ENCODE data around the gene ABCF1. TPM values are rescaled to one million over a fixed set of nuclear protein-coding genes. Genes with fewer than 3 reads are reported as not detected.

Gene ABCF1
- total and polyA plus RNA-seq, 9 of the 15 experiments (the other 6 are each of a cell fraction or from before 2014, with no cell fraction given), result 41.6 to 193 (median 102) TPM

DNA sequence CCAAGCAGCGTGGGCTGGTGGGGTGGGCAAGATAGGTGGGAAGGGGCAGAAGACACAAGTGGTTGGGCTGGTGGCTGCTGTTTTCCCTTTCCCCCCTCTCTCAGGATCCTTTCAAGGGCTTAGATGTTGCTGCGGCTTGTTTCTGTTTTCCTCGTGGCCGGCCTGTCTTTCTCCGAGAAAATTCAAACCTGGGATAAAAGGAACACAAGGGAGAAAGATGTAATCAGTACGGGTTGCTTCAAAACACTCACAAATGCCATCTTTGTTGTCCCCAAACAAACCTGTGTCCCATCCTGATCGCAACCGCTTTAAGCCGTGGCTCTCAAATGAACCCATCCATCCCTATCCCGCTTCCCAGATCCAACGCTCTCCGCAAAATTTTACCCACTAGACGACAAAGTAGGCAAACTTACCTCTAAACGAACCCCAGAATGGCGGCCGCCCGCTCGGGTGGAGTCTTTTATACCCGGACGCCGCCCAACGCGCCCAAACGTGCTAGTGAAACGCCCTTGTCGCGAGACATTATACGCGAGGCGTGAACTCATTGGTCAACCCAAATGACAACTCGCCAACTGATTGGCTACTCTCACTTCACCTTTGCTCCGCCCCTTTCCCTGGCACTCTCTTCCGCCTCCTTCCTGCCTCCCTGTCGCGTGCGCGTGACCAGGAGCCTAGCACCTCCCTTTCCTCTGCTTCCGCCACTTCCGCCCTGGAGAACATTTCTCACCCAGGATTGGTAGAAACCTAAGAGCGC, 45.7 kb downstream of the ABCF1 start, which contains the start of gene PPP1R10 (continued):
- TF ChIP-seq CAMTA2 (CRISPR knock-in tag; conservative IDR thresholded peaks at IDR 0.05), result peak; percentile 94; the same call in 1 of the 2 replicates
- TF ChIP-seq, protein P1, sequence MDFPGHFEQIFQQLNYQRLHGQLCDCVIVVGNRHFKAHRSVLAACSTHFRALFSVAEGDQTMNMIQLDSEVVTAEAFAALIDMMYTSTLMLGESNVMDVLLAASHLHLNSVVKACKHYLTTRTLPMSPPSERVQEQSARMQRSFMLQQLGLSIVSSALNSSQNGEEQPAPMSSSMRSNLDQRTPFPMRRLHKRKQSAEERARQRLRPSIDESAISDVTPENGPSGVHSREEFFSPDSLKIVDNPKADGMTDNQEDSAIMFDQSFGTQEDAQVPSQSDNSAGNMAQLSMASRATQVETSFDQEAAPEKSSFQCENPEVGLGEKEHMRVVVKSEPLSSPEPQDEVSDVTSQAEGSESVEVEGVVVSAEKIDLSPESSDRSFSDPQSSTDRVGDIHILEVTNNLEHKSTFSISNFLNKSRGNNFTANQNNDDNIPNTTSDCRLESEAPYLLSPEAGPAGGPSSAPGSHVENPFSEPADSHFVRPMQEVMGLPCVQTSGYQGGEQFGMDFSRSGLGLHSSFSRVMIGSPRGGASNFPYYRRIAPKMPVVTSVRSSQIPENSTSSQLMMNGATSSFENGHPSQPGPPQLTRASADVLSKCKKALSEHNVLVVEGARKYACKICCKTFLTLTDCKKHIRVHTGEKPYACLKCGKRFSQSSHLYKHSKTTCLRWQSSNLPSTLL (IDR thresholded peaks at IDR 0.05), result no peak
- peak; percentile 98 for TF ChIP-seq CXXC5 (CRISPR knock-in tag; IDR thresholded peaks at IDR 0.05)
- TF ChIP-seq, protein P2, sequence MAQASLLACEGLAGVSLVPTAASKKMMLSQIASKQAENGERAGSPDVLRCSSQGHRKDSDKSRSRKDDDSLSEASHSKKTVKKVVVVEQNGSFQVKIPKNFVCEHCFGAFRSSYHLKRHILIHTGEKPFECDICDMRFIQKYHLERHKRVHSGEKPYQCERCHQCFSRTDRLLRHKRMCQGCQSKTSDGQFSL (CRISPR knock-in tag; IDR thresholded peaks at IDR 0.05), result no peak
- TF ChIP-seq, protein P2 (tag; IDR thresholded peaks at IDR 0.05), result peak in 1 of 2 experiments; percentile 30; a peak in 1 of 4 replicates
- peak; percentile 94 for TF ChIP-seq HOXB6 (CRISPR knock-in tag; IDR thresholded peaks at IDR 0.05; ENCODE audit: borderline replicate concordance)
- TF ChIP-seq HDAC3 (IDR thresholded peaks at IDR 0.05; ENCODE audit: borderline replicate concordance, partially characterized antibody), result peak; percentile 37
- TF ChIP-seq EP300 (IDR thresholded peaks at IDR 0.05; ENCODE audit: low read length), result peak; percentile 39; the same call in 1 of the 2 replicates
- peak; percentile 56; the same call in 1 of the 2 replicates for TF ChIP-seq HIVEP1 (CRISPR knock-in tag; IDR thresholded peaks at IDR 0.05)
- TF ChIP-seq, protein P3, sequence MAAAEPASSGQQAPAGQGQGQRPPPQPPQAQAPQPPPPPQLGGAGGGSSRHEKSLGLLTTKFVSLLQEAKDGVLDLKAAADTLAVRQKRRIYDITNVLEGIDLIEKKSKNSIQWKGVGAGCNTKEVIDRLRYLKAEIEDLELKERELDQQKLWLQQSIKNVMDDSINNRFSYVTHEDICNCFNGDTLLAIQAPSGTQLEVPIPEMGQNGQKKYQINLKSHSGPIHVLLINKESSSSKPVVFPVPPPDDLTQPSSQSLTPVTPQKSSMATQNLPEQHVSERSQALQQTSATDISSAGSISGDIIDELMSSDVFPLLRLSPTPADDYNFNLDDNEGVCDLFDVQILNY (CRISPR knock-in tag; IDR thresholded peaks at IDR 0.05), result peak; percentile 64
- TF ChIP-seq FOXJ2 (tag; IDR thresholded peaks at IDR 0.05), result peak; percentile 87
- TF ChIP-seq NUFIP1 (IDR thresholded peaks at IDR 0.05; ENCODE audit: partially characterized antibody), result peak; percentile 85
- TF ChIP-seq ELF1 (tag; IDR thresholded peaks at IDR 0.05), result peak; percentile 99
- TF ChIP-seq, protein P4, sequence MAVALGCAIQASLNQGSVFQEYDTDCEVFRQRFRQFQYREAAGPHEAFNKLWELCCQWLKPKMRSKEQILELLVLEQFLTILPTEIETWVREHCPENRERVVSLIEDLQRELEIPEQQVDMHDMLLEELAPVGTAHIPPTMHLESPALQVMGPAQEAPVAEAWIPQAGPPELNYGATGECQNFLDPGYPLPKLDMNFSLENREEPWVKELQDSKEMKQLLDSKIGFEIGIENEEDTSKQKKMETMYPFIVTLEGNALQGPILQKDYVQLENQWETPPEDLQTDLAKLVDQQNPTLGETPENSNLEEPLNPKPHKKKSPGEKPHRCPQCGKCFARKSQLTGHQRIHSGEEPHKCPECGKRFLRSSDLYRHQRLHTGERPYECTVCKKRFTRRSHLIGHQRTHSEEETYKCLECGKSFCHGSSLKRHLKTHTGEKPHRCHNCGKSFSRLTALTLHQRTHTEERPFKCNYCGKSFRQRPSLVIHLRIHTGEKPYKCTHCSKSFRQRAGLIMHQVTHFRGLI (CRISPR knock-in tag; IDR thresholded peaks at IDR 0.05), result no peak; the same call in 1 of the 2 replicates
- TF ChIP-seq BCOR (IDR thresholded peaks at IDR 0.05), result peak; percentile 90
- TF ChIP-seq LARP7 (IDR thresholded peaks at IDR 0.05), result peak; percentile 81; the same call in 1 of the 2 replicates
- no peak for TF ChIP-seq FOSL1 (tag; conservative IDR thresholded peaks at IDR 0.05)
- TF ChIP-seq KDM4B (IDR thresholded peaks at IDR 0.05; ENCODE audit: borderline replicate concordance in 2 of 2, low read depth in 1 of 2), result peak in 1 of 2 experiments; percentile 42; a peak in 1 of 4 replicates
- TF ChIP-seq, protein P5, sequence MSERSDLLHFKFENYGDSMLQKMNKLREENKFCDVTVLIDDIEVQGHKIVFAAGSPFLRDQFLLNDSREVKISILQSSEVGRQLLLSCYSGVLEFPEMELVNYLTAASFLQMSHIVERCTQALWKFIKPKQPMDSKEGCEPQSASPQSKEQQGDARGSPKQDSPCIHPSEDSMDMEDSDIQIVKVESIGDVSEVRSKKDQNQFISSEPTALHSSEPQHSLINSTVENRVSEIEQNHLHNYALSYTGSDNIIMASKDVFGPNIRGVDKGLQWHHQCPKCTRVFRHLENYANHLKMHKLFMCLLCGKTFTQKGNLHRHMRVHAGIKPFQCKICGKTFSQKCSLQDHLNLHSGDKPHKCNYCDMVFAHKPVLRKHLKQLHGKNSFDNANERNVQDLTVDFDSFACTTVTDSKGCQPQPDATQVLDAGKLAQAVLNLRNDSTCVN (CRISPR knock-in tag; IDR thresholded peaks at IDR 0.05), result peak; percentile 98

Data from K562 (cell line).